Measurements from ENCODE around the gene AP5S1.

DNA sequence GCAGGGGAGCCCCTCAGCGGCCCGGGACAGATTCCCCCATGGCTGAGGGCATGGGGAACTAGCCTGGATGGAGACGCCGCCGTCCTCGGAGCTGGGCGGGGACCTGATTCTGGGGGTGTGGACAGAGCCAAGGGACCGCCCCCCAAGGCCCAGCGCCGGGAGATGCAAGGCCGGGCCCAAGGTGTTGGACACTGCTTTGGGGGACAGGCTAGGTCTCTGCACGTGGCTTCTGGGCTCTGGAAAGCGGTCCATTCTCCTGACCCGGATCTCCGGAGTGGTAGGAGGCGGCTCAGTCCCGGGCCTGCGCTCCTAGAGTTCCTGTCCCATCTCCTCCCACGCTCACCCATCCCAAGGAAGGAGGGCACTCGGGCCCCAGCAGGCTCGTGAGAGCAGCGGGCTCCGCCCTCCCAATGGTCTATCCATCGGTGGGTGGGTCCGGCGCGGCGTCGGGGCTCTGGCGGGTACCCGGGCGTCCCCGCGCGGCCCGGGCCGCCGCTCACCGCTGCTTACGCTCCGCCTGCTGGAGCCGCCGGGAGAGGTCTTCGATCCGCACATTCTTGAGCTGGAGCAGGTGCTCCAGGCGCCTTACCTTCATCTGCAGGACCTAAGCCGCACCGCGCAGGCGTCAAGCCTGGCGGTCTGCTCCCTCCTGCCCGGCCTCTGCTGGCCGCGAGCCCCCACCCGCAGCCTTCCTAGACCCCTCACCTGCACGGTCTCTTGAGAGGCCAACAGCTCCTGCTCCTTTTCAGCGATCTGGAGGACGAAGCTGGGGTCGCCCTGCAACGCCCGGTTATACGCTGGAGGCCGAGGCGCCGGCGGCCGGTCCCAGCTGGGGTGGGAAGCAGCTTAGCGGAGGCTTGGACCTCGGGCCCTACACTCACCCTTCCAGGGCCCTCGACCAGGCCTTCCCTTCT, 42.4 kb upstream of the AP5S1 start:
- TF ChIP-seq, protein P1, sequence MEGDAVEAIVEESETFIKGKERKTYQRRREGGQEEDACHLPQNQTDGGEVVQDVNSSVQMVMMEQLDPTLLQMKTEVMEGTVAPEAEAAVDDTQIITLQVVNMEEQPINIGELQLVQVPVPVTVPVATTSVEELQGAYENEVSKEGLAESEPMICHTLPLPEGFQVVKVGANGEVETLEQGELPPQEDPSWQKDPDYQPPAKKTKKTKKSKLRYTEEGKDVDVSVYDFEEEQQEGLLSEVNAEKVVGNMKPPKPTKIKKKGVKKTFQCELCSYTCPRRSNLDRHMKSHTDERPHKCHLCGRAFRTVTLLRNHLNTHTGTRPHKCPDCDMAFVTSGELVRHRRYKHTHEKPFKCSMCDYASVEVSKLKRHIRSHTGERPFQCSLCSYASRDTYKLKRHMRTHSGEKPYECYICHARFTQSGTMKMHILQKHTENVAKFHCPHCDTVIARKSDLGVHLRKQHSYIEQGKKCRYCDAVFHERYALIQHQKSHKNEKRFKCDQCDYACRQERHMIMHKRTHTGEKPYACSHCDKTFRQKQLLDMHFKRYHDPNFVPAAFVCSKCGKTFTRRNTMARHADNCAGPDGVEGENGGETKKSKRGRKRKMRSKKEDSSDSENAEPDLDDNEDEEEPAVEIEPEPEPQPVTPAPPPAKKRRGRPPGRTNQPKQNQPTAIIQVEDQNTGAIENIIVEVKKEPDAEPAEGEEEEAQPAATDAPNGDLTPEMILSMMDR (optimal IDR thresholded peaks at IDR 0.05 in 1 of 3, IDR thresholded peaks at IDR 0.05 in 1 of 3, conservative IDR thresholded peaks at IDR 0.05 in 1 of 3; ENCODE audit: extremely low read depth in 1 of 3, insufficient read depth in 2 of 3, low read length in 3 of 3): peak in 1 of 3 experiments; percentile 5
- no peak for TF ChIP-seq EZH2 (IDR thresholded peaks at IDR 0.05; ENCODE audit: low read length)
